UCSD-AML1 (cell line): Measurements from ENCODE around the gene MCRIP1.

Source experiments
- DNase-seq: peaks from one replicate; lab custom pipeline; 2025; ENCODE audit not compliant: unreplicated experiment; lab: John Stamatoyannopoulos, UW

The MCRIP1 gene

DNA sequence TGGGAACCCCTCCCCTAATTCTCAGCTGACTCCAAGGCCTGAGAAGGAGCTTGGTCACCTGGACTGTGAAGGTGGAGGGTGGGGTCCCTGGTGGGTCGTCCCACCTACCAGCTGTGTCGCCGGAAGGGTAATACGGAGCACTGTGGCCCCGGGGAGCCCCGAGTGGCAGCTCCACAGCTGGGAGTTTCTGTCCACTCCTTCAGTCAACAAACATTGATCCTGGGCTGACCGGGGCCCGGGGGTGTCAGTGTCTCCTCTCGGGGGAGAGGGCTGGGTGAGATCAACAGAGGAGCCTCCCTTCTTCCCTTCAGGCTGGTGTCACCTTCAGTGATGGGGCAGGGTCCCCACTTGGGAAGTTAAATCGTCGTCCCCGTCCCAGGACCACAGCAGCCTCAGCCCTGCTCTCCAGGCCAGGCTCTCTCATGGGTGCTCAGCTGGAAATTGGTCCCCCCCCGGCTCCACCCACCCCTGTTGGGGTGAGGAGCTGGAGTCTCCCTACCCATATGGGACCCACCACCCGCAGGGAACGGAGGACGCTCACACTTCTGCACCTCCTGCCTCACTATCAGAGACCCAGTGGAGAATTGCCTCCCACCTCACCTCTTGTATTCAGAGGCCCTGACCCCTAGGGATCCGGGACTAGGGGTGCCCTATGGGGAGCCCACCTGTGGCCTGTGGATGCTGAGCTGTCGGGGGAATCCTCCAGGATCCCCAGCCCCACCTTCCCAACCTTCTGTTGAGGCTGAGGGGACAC, 27.2 kb downstream of the MCRIP1 start:
- no peak for DNase-seq

GRCh38 chr17:81804559-81805399, 28.3 kb downstream of the MCRIP1 start:
- DNase-seq = no peak

GRCh38 chr17:81803728-81804558, 29.1 kb downstream of the MCRIP1 start, which contains the start of gene GCGR:
GCGR (plus strand) TSS chr17:81804150; CDS start chr17:81809019, 4,869 bp downstream.
- no peak for DNase-seq

GRCh38 chr17:81802856-81803643, 30.0 kb downstream of the MCRIP1 start:
- no peak for DNase-seq

DNA sequence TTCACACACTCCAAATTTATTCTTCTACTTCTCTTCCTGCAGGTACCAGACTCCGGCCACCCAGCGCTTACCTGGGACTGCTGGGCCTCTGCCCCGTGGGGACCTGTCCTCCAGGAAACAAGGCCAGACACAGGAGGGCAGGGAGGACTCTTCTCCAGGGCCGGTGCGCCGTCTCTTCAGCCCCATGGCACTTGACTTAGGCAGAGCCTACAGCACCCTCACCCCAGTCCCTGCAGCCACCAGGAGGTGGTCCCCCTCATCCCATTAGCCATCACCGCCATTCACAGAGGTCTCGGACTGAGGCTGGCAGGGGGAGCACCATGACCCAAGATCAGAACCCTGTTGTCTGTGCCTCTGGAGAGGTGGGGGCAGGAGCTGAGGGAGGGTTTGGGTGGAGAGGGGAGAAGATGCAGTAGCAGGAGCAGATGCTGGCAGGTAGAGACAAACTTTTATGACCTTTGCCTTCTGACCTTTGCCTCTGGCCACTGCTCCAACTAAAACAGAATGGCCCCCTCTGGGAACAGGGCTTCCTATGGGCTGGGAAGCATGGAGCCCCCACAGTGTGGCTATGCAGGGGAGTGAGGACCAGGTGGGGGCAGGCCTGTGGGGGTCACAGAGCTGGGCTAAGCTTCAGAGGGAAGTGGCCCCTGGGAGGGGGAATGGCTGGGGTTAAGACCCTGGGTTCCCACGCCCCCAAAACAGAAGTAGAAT, 30.9 kb downstream of the MCRIP1 start:
- no peak for DNase-seq

- no peak for DNase-seq
Observed at GRCh38 chr17:81801327-81801726, 31.8 kb downstream of the MCRIP1 start.

DNA sequence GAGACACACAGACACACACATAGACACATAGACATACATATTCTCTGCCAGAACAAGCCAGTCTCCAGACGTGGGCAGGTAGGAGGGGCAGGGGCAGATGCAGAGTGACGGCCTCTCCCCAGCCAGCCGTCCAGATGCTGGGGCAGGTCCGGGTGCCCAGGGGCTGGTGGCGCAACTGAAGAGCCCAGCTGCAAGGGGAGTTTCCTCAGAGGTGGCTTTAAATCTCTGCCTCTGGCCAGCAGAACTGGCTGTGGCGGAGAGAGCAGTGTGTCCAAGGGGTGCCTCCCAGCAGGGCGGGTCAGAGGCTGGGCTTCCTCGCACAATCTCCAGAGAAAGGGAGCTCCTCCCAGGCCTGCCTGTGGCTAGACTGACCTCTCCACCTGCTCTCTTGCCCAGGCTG, 38.6 kb downstream of the MCRIP1 start:
- DNase-seq = no peak

GRCh38 chr17:81794074-81794476, 39.0 kb downstream of the MCRIP1 start:
- no peak for DNase-seq

GRCh38 chr17:81792675-81793615, 40.1 kb downstream of the MCRIP1 start:
- no peak for DNase-seq
